IMR-90 (cell line): ENCODE measurements around the gene STAC3. TPM values are rescaled to one million over a fixed set of nuclear protein-coding genes. Genes with fewer than 3 reads are reported as not detected.

Experiments used
- ATAC-seq: fragments of 200-7000 bp; cut with Tn5 transposase; 2 replicates; pipeline ENCODE4 v1.9.1; 2020; ENCODE audit warnings: low read depth, mild to moderate bottlenecking, moderate library complexity
- BruUV-seq: library from RNA; stranded (reverse); fragments of 400-500 nt; replicated peaks from 2 replicates; lab custom pipeline; 2021; lab: Mats Ljungman, UMichigan
- CTCF ChIA-PET: fragments of 300-600 bp; formaldehyde crosslinking; extraction: SDS; loops from one replicate; lab custom pipeline; 2021; ENCODE audit warnings: antibody characterized with exemption; lab: Yijun Ruan, JAX
- POLR2A ChIA-PET: fragments of 300-600 bp; sonication (Branson Sonifier 250); formaldehyde crosslinking; loops from one replicate; lab custom pipeline; 2022; ENCODE audit warnings: antibody characterized with exemption; ENCODE audit not compliant: unreplicated experiment; lab: Charles Lee
- DNase-seq: peaks from one replicate; pipeline ENCODE4 v3.0.0; 2013
- H2AFZ ChIP-seq: replicated peaks from 2 replicates; pipeline ENCODE3; 2013; ENCODE audit warnings: low read length, mild to moderate bottlenecking; ENCODE audit not compliant: poor library complexity
- H2AK5ac ChIP-seq: 2 replicates; pipeline ENCODE4 v1.6.1; 2013; ENCODE audit warnings: low read depth, low read length, inconsistent platforms
- H2AK9ac ChIP-seq: replicated peaks from 2 replicates; pipeline ENCODE3; 2013; ENCODE audit warnings: mild to moderate bottlenecking, low read depth, low read length, moderate library complexity; ENCODE audit not compliant: poor library complexity
- H2BK120ac ChIP-seq: 2 replicates; pipeline ENCODE4 v1.6.1; 2013; ENCODE audit warnings: low read depth, low read length, inconsistent platforms
- H2BK15ac ChIP-seq: 3 replicates; pipeline ENCODE4 v1.6.1; 2013; ENCODE audit warnings: low read depth, low read length, inconsistent platforms
- H2BK20ac ChIP-seq: 2 replicates; pipeline ENCODE4 v1.6.1; 2013; ENCODE audit warnings: low read depth, mild to moderate bottlenecking, inconsistent platforms, low read length, moderate library complexity
- H2BK5ac ChIP-seq: 2 replicates; pipeline ENCODE4 v1.6.1; 2013; ENCODE audit warnings: mild to moderate bottlenecking, low read depth, low read length, inconsistent platforms; ENCODE audit not compliant: poor library complexity, severe bottlenecking
- H3K14ac ChIP-seq: replicated peaks from 2 replicates; pipeline ENCODE4 v1.6.1; 2013; ENCODE audit warnings: low read depth, low read length, inconsistent platforms
- H3K18ac ChIP-seq: 2 replicates; pipeline ENCODE4 v1.6.1; 2013; ENCODE audit warnings: low read depth, low read length, control low read depth
- H3K23ac ChIP-seq: 2 replicates; pipeline ENCODE4 v1.6.1; 2013; ENCODE audit warnings: low read depth, low read length, inconsistent platforms
- H3K27ac ChIP-seq: 2 replicates; pipeline ENCODE4 v1.5.1; 2013; ENCODE audit warnings: mild to moderate bottlenecking, control low read depth, low read length; ENCODE audit not compliant: insufficient read depth
- H3K27me3 ChIP-seq: 2 replicates; pipeline ENCODE4 v1.6.1; 2013; ENCODE audit warnings: low read length; ENCODE audit not compliant: control insufficient read depth, insufficient read depth
- H3K36me3 ChIP-seq: 2 replicates; pipeline ENCODE4 v1.6.1; 2013; ENCODE audit warnings: low read length, mixed read lengths; ENCODE audit not compliant: control insufficient read depth, insufficient read depth
- H3K4ac ChIP-seq: 2 replicates; pipeline ENCODE4 v1.6.1; 2013; ENCODE audit warnings: low read depth, low read length, inconsistent platforms
- H3K4me1 ChIP-seq: 2 replicates; pipeline ENCODE4 v1.6.1; 2013; ENCODE audit warnings: low read length, mixed read lengths; ENCODE audit not compliant: control insufficient read depth, insufficient read depth
- H3K4me2 ChIP-seq: 2 replicates; pipeline ENCODE4 v1.6.1; 2013; ENCODE audit warnings: low read depth, mild to moderate bottlenecking, control low read depth, low read length, moderate library complexity
- H3K4me3 ChIP-seq: 2 replicates; pipeline ENCODE4 v1.5.1; 2013; ENCODE audit warnings: low read depth, mild to moderate bottlenecking, control low read depth, low read length, moderate library complexity; ENCODE audit not compliant: insufficient read depth
- H3K56ac ChIP-seq: 2 replicates; pipeline ENCODE4 v1.6.1; 2013; ENCODE audit warnings: low read length, inconsistent platforms; ENCODE audit not compliant: insufficient read depth; ENCODE audit errors: extremely low read depth
- H3K79me1 ChIP-seq, 2 experiments: 2 replicates each; pipeline ENCODE4 v1.6.1; 2013; ENCODE audit warnings: low read length in 2 of 2, inconsistent platforms in 1 of 2, low read depth in 1 of 2
- H3K9ac ChIP-seq: 2 replicates; pipeline ENCODE4 v1.6.1; 2013; ENCODE audit warnings: low read depth, low read length, control low read depth
- H3K9me1 ChIP-seq: 2 replicates; pipeline ENCODE4 v1.6.1; 2013; ENCODE audit warnings: low read length, inconsistent platforms; ENCODE audit not compliant: insufficient read depth
- H3K9me3 ChIP-seq: 2 replicates; pipeline ENCODE4 v1.6.1; 2013; ENCODE audit warnings: low read length; ENCODE audit not compliant: control insufficient read depth, insufficient read depth
- H4K20me1 ChIP-seq: 2 replicates; pipeline ENCODE4 v1.6.1; 2013; ENCODE audit warnings: low read length, inconsistent platforms; ENCODE audit not compliant: insufficient read depth
- H4K5ac ChIP-seq: 2 replicates; pipeline ENCODE4 v1.6.1; 2013; ENCODE audit warnings: mild to moderate bottlenecking, low read depth, low read length, control low read depth
- H4K8ac ChIP-seq, 2 experiments: 2 replicates each; pipeline ENCODE4 v1.6.1; 2013; ENCODE audit warnings: low read depth in 2 of 2, low read length in 2 of 2, control low read depth in 1 of 2, inconsistent platforms in 1 of 2
- H4K91ac ChIP-seq: 2 replicates; pipeline ENCODE4 v1.6.1; 2013; ENCODE audit warnings: low read depth, low read length, inconsistent platforms; ENCODE audit not compliant: insufficient read depth
- MAZ ChIP-seq: IDR thresholded peaks from 2 replicates; pipeline ENCODE4 v1.6.1; 2012; ENCODE audit warnings: low read depth, mild to moderate bottlenecking, low read length, improper control_type of control experiment, moderate library complexity, borderline replicate concordance
- NFE2L2 ChIP-seq: fragments of 150-350 bp; IDR thresholded peaks from 2 replicates; pipeline ENCODE4 v1.6.1; 2016; ENCODE audit warnings: low read depth, mild to moderate bottlenecking, low read length
- WGBS, 2 experiments: methylation state at CpG; one replicate each; pipeline versions ENCODE4 v1.1.5 to v1.1.7; 2013; ENCODE audit warnings: missing lambda C conversion rate in 2 of 2; ENCODE audit not compliant: insufficient read length in 1 of 2; ENCODE audit errors: extremely low coverage in 2 of 2; 5-methylcytosine and 5-hydroxymethylcytosine counted together
- dilution Hi-C: fragments of 300-500 bp; cut with HindIII; formaldehyde crosslinking; loops from one replicate; pipeline ENCODE4 v1.14.3; 2018; ENCODE audit warnings: low sequenced_read_pairs; ENCODE audit not compliant: unreplicated experiment
- in situ Hi-C: fragments of 300-500 bp; cut with MboI; formaldehyde crosslinking; loops from 3 replicates; pipeline ENCODE4 v1.14.3; 2019; ENCODE audit warnings: low sequenced_read_pairs, inconsistent platforms, mixed read lengths
- intact Hi-C: fragments of 100-400 bp; cut with micrococcal nuclease; formaldehyde crosslinking; loops from 2 replicates; pipeline ENCODE4 v1.10.0; 2022
- polyA plus RNA-seq, 3 experiments: library from polyadenylated mRNA; depleted of rRNA; stranded (reverse); fragments of >200 nt; gene quantifications; 2 replicates each; pipeline ENCODE4 v1.2.3, GENCODE V29; 2012; ENCODE audit warnings: low replicate concordance in 1 of 3
- total RNA-seq: library from RNA; depleted of rRNA; stranded (reverse); fragments of >200 nt; gene quantifications from 2 replicates; pipeline ENCODE4 v1.2.3, GENCODE V29; 2012

Gene STAC3
- total and polyA plus RNA-seq, 2 of the 4 experiments (the other 2 are of a cell fraction) = 0.18 to 0.67 TPM

GRCh38 chr12:57233357-57234232 lies 17.4 kb downstream of the STAC3 start:
- DNase-seq = peak; percentile 85
- 100% methylated on average over 1 of the region's 15 CpGs; no CpG with 5 or more reads in 1 of the 2 experiments for WGBS, 2 experiments

More at GRCh38 chr12:57233357-57234232, 17.4 kb downstream of the STAC3 start:
- H3K18ac ChIP-seq = no peak overlapping the region
- no peak overlapping the region for H4K91ac ChIP-seq
- H3K27ac ChIP-seq = no peak overlapping the region
- in situ Hi-C loops = no loop called here
- no peak overlapping the region for H2BK15ac ChIP-seq
- H3K79me1 ChIP-seq = peaks cover 29 to 53% of the 10 kb centered on the region in 2 experiments
- peaks cover 17% of the 10 kb centered on the region for H3K9me1 ChIP-seq
- H3K23ac ChIP-seq = no peak overlapping the region
- H3K27me3 ChIP-seq = no peaks in the 10 kb centered on the region
- H3K4ac ChIP-seq = no peak overlapping the region
- no peak overlapping the region for H4K5ac ChIP-seq
- H3K9me3 ChIP-seq = no peaks in the 10 kb centered on the region
- ChIA-PET CTCF (no interaction called here), POLR2A (no interaction called here)
- ATAC-seq = no peak
- peak overlapping the region; percentile 23; the same call in 1 of the 2 replicates for H3K14ac ChIP-seq
- TF ChIP-seq NFE2L2 = no peak
- peak; percentile 31; the same call in 1 of the 2 replicates for TF ChIP-seq MAZ
- H2AK5ac ChIP-seq = no peak overlapping the region
- H3K56ac ChIP-seq = no peak overlapping the region
- H3K36me3 ChIP-seq = peaks cover 45% of the 10 kb centered on the region
- intact Hi-C loops = no loop called here
- H3K4me2 ChIP-seq = no peak overlapping the region
- TSS peak; percentile 71 for BruUV-seq
- H2AK9ac ChIP-seq = no peak overlapping the region
- no peak overlapping the region for H2AFZ ChIP-seq
- peaks cover 14% of the 10 kb centered on the region for H3K4me1 ChIP-seq
- no peak overlapping the region for H2BK20ac ChIP-seq
- no peak overlapping the region for H4K8ac ChIP-seq
- dilution Hi-C loops = no loop called here
- no peak overlapping the region for H2BK120ac ChIP-seq
- H3K9ac ChIP-seq = no peak overlapping the region
- peaks cover 44% of the 10 kb centered on the region for H4K20me1 ChIP-seq
- no peak overlapping the region for H2BK5ac ChIP-seq
- no peak overlapping the region for H3K4me3 ChIP-seq
